GM18499 (cell line): ENCODE data around the gene TUBA4A.
"Not testable (repeated sequence)": the region's sequence is repeated elsewhere in the genome, so short reads cannot be mapped to it uniquely, and the experiment has no call there.

Source experiments
- ATAC-seq: cut with Tn5 transposase; IDR thresholded peaks from one replicate; pipeline ENCODE4 v1.9.1; 2021; ENCODE audit warnings: moderate number of reproducible peaks; ENCODE audit not compliant: insufficient read depth, unreplicated experiment

Gene TUBA4A

GRCh38 chr2:219270055-219270372 lies 16.3 kb upstream of the TUBA4A start:
- ATAC-seq = no peak

GRCh38 chr2:219269362-219270054 lies 15.8 kb upstream of the TUBA4A start:
- no peak for ATAC-seq

- ATAC-seq = no peak
Measured at GRCh38 chr2:219268294-219268693, 14.6 kb upstream of the TUBA4A start.

GRCh38 chr2:219266886-219267285 lies 13.2 kb upstream of the TUBA4A start:
- ATAC-seq = no peak

- no peak for ATAC-seq
Measured at GRCh38 chr2:219266232-219266631, 12.5 kb upstream of the TUBA4A start.

GRCh38 chr2:219261024-219261855 lies 7.5 kb upstream of the TUBA4A start:
- ATAC-seq = no peak

GRCh38 chr2:219258942-219259341 lies 5.2 kb upstream of the TUBA4A start:
- ATAC-seq = not testable (repeated sequence)

- no peak for ATAC-seq
Measured at GRCh38 chr2:219254590-219255201, 978 bp upstream of the TUBA4A start.

GRCh38 chr2:219252900-219253752 lies 592 bp downstream of the TUBA4A start, which contains the start of gene TUBA4B:
Gene TUBA4B (plus strand): TSS chr2:219253243. CDS start chr2:219253408, 165 bp downstream.
- ATAC-seq = no peak

- ATAC-seq = no peak
Measured at GRCh38 chr2:219252570-219252899, 1.2 kb downstream of the TUBA4A start.

- ATAC-seq = no peak
Measured at GRCh38 chr2:219252084-219252483, 1.6 kb downstream of the TUBA4A start.

GRCh38 chr2:219251656-219252055 lies 2.1 kb downstream of the TUBA4A start:
- ATAC-seq = no peak

- no peak for ATAC-seq
Measured at GRCh38 chr2:219250049-219250781, 3.5 kb downstream of the TUBA4A start.

GRCh38 chr2:219249203-219249980 lies 4.3 kb downstream of the TUBA4A start:
- peak; percentile 29 for ATAC-seq

GRCh38 chr2:219248845-219249202 lies 4.9 kb downstream of the TUBA4A start:
- no peak for ATAC-seq

- ATAC-seq = no peak
Measured at GRCh38 chr2:219247678-219248642, 5.8 kb downstream of the TUBA4A start.

- ATAC-seq = no peak
Measured at GRCh38 chr2:219246559-219246958, 7.2 kb downstream of the TUBA4A start.

- ATAC-seq = no peak
Measured at GRCh38 chr2:219245899-219246230, 7.9 kb downstream of the TUBA4A start.
